GM21528 (cell line): ENCODE data around the gene CDK5.
A peak's percentile ranks its signal among the peaks of the same experiment; 100 is the strongest.

Experiments
- ATAC-seq: cut with Tn5 transposase; IDR thresholded peaks from one replicate; pipeline ENCODE4 v1.9.1; 2021; ENCODE audit warnings: mild to moderate bottlenecking, moderate library complexity; ENCODE audit not compliant: unreplicated experiment, low FRiP score

Gene CDK5

GRCh38 chr7:151057506-151057988, at the start of gene CDK5:
CDK5 (minus strand) TSS chr7:151057897; CDS start chr7:151057848, 49 bp downstream.
- ATAC-seq: peak; percentile 15

- ATAC-seq: no peak
These were observed 46.9 kb upstream of the CDK5 start for GRCh38 chr7:151104411-151105235.

GRCh38 chr7:151103973-151104372, 46.3 kb upstream of the CDK5 start:
- ATAC-seq: no peak

- ATAC-seq: no peak
These were observed 45.3 kb upstream of the CDK5 start for GRCh38 chr7:151102991-151103390.

DNA sequence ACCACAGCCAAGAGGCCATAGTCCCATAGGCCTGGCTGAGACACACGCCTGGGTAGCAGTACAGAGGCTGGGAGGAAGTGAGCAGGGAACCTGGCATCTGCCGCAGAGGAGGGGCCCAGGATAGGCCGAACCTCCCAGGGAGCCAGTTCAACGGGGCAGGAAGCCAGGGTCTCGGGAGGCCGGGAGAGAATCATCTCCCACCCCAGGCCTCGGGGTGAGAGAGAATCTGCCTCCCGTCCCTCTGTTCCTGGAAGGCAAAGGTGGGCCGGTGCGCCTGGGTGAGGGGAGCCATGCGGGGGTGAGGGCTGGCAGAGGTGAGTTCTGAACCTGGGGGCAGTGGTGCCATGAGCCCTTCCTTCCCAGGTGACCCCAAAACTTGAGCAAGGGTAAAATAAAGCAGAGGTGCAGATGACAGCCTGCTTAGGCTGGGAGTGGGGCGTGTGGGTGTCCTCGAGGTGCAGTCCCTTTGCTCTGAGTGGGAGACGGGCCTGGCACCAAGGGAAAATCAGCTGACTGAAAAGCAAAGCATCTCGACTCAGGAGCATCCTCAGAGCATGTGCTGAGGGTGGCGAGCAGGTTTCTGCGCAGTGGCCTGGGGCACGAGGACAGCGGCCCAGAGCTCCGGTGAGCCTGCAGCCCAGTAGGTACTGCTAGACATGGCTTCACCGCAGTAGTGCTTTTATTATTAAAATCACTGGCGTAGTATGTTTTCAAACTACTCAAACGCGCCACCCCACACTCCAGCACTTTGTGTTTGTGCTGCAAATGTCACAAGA, 44.1 kb upstream of the CDK5 start:
- ATAC-seq: no peak

DNA sequence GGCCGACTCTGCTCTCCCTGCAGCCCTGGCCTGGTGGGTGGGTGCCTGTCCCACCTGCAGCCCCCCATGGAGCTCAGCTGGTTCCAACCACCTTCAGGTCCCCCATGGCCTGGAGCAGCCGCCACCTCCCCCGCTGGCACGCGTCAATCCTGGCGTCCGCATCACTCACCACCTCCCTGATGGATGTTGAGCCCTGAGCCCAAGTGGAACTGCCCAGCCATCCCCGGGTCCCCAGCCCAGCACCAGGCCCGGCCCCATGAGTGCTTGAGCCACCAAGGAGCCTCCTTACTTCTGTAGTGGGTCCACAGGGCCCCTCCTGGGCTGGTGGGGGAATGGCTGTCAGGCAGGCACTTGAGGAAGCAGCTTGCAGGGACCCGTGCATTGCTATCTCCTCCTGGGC, 43.2 kb upstream of the CDK5 start:
- ATAC-seq: no peak

DNA sequence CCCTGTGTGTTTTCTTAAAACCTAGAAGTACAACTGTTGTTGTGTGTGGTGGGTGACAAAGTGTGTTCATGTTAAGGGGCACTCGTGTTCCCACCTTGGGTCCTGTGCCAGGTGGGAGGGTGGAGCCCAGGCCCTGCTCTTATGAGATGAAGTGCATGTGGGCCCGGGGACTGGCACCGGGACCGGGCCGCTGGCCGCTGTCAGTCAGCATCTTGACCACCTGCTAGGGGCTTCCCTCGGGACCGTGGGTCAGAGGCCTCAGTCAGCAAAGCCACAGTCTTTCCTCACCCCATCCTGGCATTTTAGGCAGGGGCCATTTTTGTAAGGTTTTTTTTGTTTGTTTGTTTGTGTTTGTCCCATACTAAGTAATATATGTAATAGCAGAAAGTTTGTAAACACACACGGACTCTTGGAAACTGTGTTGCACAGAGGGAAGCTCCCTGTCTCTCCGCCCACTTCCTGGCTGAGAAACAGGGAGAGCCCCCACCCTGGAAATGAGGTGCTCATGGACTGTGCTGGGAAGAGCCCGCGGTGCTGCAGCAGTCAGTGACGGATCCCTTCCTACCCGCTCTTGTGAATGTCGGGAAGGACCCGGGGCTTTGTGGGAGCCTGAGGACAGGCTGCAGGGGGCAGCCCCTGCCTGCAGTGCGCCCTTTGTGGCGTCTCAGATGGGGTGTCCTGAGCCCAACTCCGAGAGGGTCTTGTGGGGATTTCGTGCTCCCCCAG, 42.0 kb upstream of the CDK5 start:
- no peak for ATAC-seq

- ATAC-seq: no peak
These were observed 38.3 kb upstream of the CDK5 start for GRCh38 chr7:151095828-151096475.

DNA sequence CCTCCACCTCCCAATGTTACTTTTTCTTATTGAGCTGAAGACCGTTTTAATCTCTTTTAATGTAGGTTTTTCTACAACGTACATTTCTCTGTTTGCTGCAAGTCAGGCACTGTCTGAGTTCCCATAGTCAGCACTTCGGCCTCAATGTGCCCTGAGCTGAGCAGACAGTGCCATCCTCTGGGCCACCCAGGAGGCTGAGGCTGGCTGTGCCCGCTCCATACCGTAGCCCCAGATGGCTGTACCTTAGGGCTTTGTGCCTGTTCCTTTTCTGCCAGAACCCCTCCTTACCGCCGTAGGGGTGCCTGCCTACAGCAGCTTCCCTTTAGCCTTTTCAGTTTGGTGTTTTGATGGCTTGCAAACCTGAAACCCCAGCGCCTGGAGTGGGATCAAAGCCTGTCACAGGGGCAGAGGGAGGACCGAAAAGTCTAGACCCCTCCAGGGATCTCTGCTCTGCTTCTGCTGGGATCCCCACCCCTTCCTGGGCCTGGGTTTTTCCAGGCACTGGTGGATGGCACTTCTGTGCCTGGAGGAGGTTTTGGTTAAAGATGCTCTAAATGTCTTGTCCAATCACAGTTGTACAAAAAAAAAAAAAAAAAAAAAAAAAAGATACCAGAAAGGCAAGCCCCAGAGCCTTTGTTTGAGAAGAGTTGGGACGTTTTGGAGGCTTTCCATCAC, 37.6 kb upstream of the CDK5 start:
- ATAC-seq: no peak

- no peak for ATAC-seq
These were observed 37.0 kb upstream of the CDK5 start for GRCh38 chr7:151094675-151095074.

DNA sequence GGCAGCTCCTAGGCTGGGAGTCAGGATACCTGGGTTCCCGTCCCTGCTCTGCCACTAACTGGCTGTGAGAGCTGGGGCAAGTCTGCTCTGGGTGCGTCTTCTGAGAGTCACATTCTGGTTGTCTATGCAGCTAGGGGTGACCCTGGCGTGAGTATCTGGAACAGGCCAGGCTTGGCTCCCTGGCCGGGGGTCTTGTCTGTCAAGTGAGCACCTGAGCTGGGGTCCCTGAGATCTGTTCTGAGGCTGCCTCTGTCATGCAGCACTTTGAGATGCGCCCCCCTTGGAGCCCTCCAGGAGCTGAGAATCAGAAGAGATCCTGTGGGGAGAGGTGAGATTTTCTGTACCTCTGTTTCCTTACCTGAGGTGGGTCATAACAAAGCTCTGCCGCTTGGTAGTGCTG, 36.1 kb upstream of the CDK5 start:
- no peak for ATAC-seq

DNA sequence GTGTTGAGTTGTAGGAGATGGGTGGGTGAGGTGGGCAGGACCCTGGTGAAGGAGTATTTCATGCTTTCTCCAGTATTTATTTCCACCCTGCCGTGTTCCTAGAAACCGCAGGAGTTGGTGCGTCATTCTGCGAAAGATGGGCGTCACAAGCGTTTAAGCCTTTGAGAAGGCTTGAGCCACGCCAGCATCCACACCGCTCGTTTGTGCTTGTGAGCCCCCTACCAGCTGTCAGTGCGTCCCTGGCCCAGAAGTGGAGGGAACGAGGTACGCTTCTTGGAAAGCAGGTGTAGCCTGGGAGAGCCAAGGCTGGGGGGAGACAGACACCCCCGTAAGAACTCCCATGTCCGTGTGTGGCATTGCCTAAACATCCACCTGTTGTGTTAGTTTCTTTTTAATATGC, 34.3 kb upstream of the CDK5 start:
- ATAC-seq: no peak

DNA sequence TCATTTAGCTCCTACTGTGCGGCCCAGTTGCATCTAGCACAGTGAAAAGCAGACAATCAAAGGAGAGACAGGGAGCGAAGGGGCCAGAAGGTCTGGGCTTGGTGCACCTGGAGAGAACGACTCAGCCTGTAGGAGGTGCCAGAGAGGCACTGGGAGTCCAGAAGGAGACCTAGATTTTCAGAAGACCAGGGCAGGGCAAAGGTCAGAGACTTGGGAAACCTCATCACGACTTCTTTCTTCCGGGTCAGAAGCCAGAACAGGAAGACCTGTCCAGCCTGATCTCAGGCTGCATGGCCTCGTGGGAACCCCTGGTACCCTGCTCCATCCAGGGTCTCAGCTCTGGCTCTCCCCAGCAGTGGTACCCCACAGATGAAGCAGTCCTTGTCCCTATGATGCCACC, 33.7 kb upstream of the CDK5 start:
- no peak for ATAC-seq

GRCh38 chr7:151091003-151091402, 33.3 kb upstream of the CDK5 start:
- ATAC-seq: no peak

- ATAC-seq: no peak
These were observed 32.4 kb upstream of the CDK5 start for GRCh38 chr7:151089893-151090730.

- ATAC-seq: no peak
These were observed 31.4 kb upstream of the CDK5 start for GRCh38 chr7:151088856-151089699.

- no peak for ATAC-seq
These were observed 30.5 kb upstream of the CDK5 start for GRCh38 chr7:151088019-151088855.
